ENCODE measurements around the gene PIP4K2A. TPM values are rescaled to one million over a fixed set of nuclear protein-coding genes. Genes with fewer than 3 reads are reported as not detected.

PIP4K2A gene
- total and polyA plus RNA-seq, 5 donors from 2014 or later, result 41.3 to 156 (median 55.2) TPM

DNA sequence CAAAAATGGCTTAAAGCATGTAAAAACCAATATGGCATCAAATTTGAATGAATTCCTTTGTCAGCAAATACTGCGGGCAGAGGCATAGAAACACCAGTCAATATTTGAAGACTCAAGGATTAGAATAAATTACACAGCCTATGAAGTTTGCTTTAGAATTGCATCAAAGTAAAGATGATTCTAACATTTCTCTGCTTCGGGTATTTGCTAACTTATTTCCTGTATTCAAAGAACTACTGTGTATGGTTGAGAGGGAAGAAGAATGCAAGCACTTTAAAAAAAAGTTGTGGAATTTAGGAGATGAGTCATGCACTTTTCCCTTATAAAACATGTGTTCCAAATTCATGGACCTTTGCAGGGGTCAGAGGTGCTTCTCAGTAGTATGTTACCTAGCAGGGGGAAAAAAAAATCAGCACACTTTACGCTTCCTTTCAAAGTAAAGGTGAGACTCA is 90.1 kb downstream of the PIP4K2A start:
- DNase-seq (peak in 1 of 3 donors; percentile 31), ATAC-seq (ENCODE audit: low read depth in 2 of 2) (peak; percentile 58 to 59)
- Histone ChIP-seq H3K4me1 (ENCODE audit: control insufficient read depth, insufficient read depth, low read length, poor library complexity, severe bottlenecking) (peaks cover 90% of the 10 kb centered on the region), H3K9me3 (ENCODE audit: control insufficient read depth in 2 of 2, low read length in 2 of 2) (no peaks in the 10 kb centered on the region), H3K36me3 (ENCODE audit: control insufficient read depth, insufficient read depth, low read length) (no peaks in the 10 kb centered on the region), H3K27me3 (ENCODE audit: control insufficient read depth, insufficient read depth, low read length) (no peaks in the 10 kb centered on the region), H3K4me3 (ENCODE audit: low read depth, low read length) (peak overlapping the region; percentile 51), H3K27ac (ENCODE audit: insufficient read depth, low read length, poor library complexity, severe bottlenecking) (peak overlapping the region; percentile 94)
- Mint-ChIP-seq H3K4me1 (peaks cover 56 to 97% (median 88%) of the 10 kb centered on the region in 4 donors), H3K4me3 (peak overlapping the region; percentile 18 to 59 (median 44)), H3K9me3 (no peaks in the 10 kb centered on the region), H3K27me3 (no peaks in the 10 kb centered on the region), H3K27ac (peak overlapping the region; percentile 57 to 89 (median 66)), H3K36me3 (peaks cover 12% of the 10 kb centered on the region)

DNA sequence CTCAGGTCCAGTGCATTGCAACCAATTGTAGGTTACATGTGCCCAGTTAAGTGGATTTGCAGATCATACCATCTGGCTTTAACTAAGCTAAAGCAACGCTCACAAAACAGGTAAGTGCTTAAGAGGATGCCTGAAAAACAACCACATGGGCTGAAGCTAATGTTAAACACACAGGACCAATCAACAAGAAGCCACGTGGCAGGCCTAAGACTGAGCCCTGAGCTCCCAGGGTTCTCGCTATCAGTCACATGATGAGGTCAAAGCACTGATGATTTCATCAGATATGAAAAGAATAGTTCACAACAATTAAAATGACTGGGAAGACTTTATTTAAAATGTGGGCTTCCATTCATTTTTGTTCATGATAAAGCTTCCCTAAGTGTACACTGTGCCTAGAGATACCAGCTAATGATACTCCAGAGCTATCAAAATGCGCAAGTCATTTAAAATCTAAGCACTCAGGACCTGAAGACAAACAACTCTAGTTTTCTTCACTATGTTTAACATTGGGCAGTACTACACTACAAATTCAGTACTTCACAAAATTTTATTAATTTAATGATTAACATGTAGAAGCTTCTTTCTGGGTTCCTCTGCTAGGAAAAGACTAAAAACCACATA is 90.6 kb downstream of the PIP4K2A start:
- Histone ChIP-seq H3K27me3 (ENCODE audit: control insufficient read depth, insufficient read depth, low read length) (no peaks in the 10 kb centered on the region), H3K36me3 (ENCODE audit: control insufficient read depth, insufficient read depth, low read length) (no peaks in the 10 kb centered on the region), H3K27ac (ENCODE audit: insufficient read depth, low read length, poor library complexity, severe bottlenecking) (peak overlapping the region; percentile 94), H3K4me3 (ENCODE audit: low read depth, low read length) (peak overlapping the region; percentile 51), H3K9me3 (ENCODE audit: control insufficient read depth in 2 of 2, low read length in 2 of 2) (no peaks in the 10 kb centered on the region), H3K4me1 (ENCODE audit: control insufficient read depth, insufficient read depth, low read length, poor library complexity, severe bottlenecking) (peaks cover 90% of the 10 kb centered on the region)
- Mint-ChIP-seq H3K4me1 (peaks cover 60 to 98% (median 86%) of the 10 kb centered on the region in 4 donors), H3K4me3 (peak overlapping the region; percentile 41 to 59 (median 52)), H3K27me3 (no peaks in the 10 kb centered on the region), H3K27ac (peak overlapping the region; percentile 57 to 89 (median 66)), H3K36me3 (peaks cover 12% of the 10 kb centered on the region), H3K9me3 (no peaks in the 10 kb centered on the region)
- DNase-seq (peak in 1 of 3 donors; percentile 37), ATAC-seq (ENCODE audit: low read depth in 2 of 2) (peak; percentile 45 to 47)

DNA sequence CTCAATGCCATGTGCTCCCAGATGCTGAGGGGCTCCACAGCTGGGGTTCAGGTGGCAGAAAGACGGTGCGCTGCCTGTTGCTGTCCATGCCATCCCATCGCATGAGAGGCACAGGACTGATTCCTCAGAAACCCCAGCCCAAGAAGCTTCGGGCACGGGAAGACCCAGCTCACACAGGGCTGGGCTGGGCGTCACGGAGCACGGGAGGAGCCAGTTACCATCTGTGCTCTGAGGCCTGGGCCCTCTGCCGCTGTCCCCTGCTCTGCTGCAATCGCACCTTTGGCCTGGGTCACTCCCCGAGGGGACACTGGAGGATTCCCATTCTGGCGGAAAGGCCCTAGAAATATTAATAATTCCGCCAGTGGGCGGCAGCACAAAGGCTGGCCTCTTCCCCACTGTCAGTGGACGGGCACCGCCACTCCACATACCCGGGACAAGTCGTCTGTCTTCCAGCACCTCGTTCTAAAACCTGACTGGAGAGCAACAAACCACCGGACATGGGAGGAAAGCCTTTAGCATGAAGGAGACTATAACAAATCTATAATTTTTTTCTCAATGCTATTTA is 92.1 kb downstream of the PIP4K2A start:
- Histone ChIP-seq H3K4me1 (ENCODE audit: control insufficient read depth, insufficient read depth, low read length, poor library complexity, severe bottlenecking) (peaks cover 90% of the 10 kb centered on the region), H3K36me3 (ENCODE audit: control insufficient read depth, insufficient read depth, low read length) (no peaks in the 10 kb centered on the region), H3K4me3 (ENCODE audit: low read depth, low read length) (peak overlapping the region; percentile 37), H3K27ac (ENCODE audit: insufficient read depth, low read length, poor library complexity, severe bottlenecking) (peak overlapping the region; percentile 94), H3K9me3 (ENCODE audit: control insufficient read depth in 2 of 2, low read length in 2 of 2) (no peaks in the 10 kb centered on the region), H3K27me3 (ENCODE audit: control insufficient read depth, insufficient read depth, low read length) (no peaks in the 10 kb centered on the region)
- Mint-ChIP-seq H3K4me3 (peak overlapping the region in 2 of 4 donors; percentile 39 to 59), H3K27me3 (no peaks in the 10 kb centered on the region), H3K36me3 (peaks cover 12% of the 10 kb centered on the region), H3K9me3 (no peaks in the 10 kb centered on the region), H3K27ac (peak overlapping the region; percentile 57 to 89 (median 57)), H3K4me1 (peaks cover 72 to 98% (median 87%) of the 10 kb centered on the region in 4 donors)
- no peak for ATAC-seq (ENCODE audit: low read depth in 2 of 2)
- DNase-seq, result no peak

DNA sequence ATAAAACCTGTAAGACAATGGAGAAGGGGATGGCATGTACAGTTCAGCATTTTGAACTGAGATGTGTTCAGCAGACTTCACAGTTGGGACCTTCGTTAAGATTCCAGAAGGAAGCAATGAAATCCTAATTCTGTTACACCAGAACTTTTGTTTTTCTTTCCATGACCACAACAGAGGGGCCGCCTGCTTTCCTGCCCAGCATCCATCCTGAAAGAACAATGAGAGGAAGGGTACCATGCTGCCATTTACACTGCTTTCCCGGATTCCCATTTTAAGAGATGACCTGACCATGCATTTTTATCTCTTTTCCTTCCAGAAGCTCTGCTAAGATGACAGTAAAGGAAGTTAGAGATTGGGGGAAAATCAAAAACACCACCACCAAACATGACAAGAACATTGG is 92.7 kb downstream of the PIP4K2A start:
- no peak for ATAC-seq (ENCODE audit: low read depth in 2 of 2)
- Mint-ChIP-seq H3K27me3 (no peaks in the 10 kb centered on the region), H3K27ac (peak overlapping the region; percentile 57 to 89 (median 80)), H3K36me3 (peaks cover 12% of the 10 kb centered on the region), H3K4me3 (peak overlapping the region in 3 of 4 donors; percentile 5 to 78 (median 63)), H3K4me1 (peaks cover 74 to 98% (median 86%) of the 10 kb centered on the region in 4 donors), H3K9me3 (no peaks in the 10 kb centered on the region)
- Histone ChIP-seq H3K9me3 (ENCODE audit: control insufficient read depth in 2 of 2, low read length in 2 of 2) (no peaks in the 10 kb centered on the region), H3K27ac (ENCODE audit: insufficient read depth, low read length, poor library complexity, severe bottlenecking) (peak overlapping the region; percentile 94), H3K4me1 (ENCODE audit: control insufficient read depth, insufficient read depth, low read length, poor library complexity, severe bottlenecking) (peaks cover 91% of the 10 kb centered on the region), H3K4me3 (ENCODE audit: low read depth, low read length) (no peak overlapping the region), H3K36me3 (ENCODE audit: control insufficient read depth, insufficient read depth, low read length) (no peaks in the 10 kb centered on the region), H3K27me3 (ENCODE audit: control insufficient read depth, insufficient read depth, low read length) (no peaks in the 10 kb centered on the region)
- DNase-seq, result no peak

DNA sequence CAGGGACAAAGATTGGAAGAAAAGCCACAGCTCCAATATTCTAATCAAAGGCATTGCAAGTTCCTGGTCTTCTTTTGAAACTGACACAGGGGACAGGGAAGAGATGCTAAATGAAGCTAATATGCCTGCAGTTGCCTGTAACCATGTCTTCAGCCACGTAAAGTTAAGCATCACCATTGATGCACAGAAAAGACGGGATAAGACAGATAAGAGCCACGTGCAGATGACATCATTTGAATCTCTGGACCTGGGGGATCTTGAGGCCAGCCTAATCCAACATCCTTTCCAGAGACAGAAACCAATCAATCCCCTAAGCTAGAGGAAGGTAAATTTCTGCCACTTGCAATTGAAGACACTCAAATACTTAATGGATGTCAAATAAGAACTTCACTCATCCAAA is 93.4 kb downstream of the PIP4K2A start:
- Mint-ChIP-seq H3K36me3 (peaks cover 12% of the 10 kb centered on the region), H3K9me3 (no peaks in the 10 kb centered on the region), H3K4me1 (peaks cover 75 to 98% (median 87%) of the 10 kb centered on the region in 4 donors), H3K4me3 (peak overlapping the region in 1 of 4 donors; percentile 5), H3K27ac (peak overlapping the region in 2 of 3 donors; percentile 44 to 57), H3K27me3 (no peaks in the 10 kb centered on the region)
- no peak overlapping the region for H3K4me3 ChIP-seq (ENCODE audit: low read depth, low read length)
- H3K27ac ChIP-seq (ENCODE audit: insufficient read depth, low read length, poor library complexity, severe bottlenecking), result peak overlapping the region; percentile 48
- no peaks in the 10 kb centered on the region for H3K9me3 ChIP-seq (ENCODE audit: control insufficient read depth in 2 of 2, low read length in 2 of 2)
- no peak for ATAC-seq (ENCODE audit: low read depth in 2 of 2)
- no peaks in the 10 kb centered on the region for H3K36me3 ChIP-seq (ENCODE audit: control insufficient read depth, insufficient read depth, low read length)
- DNase-seq, result no peak
- H3K4me1 ChIP-seq (ENCODE audit: control insufficient read depth, insufficient read depth, low read length, poor library complexity, severe bottlenecking), result peaks cover 91% of the 10 kb centered on the region
- no peaks in the 10 kb centered on the region for H3K27me3 ChIP-seq (ENCODE audit: control insufficient read depth, insufficient read depth, low read length)

DNA sequence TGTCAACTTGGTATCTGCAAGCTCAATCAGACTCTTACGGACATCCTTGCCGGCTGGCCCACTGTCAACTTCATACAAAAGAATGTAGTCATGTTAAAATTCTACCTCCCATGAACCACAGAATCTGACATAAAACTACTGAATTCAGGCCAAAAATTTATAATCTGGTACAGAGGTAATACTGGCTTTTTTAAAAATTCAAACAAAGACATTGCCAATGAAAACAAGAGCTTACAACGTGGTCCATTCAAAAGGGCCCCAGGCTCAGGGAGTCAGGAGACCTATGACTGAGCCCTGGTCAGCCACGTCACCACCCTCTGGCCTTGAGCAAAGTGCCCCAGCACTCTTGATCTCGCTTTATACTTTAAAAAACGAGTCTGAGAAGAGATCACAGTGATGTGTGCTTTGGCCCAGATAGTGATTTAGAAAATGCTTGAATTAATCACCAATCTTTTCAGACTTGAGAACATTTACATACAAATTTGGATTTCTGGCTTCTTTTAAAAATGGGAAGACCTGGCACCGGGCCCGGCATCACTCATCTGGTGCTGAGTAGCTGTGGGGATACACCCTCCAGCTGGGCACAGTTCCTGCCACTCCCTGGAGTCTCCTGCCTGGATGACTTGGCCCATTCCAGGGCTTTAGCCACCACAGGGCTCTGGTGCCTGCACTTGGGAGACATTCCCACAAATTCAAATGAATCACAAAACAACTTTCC is 94.1 kb downstream of the PIP4K2A start:
- no peak for DNase-seq
- no peaks in the 10 kb centered on the region for H3K27me3 ChIP-seq (ENCODE audit: control insufficient read depth, insufficient read depth, low read length)
- H3K36me3 ChIP-seq (ENCODE audit: control insufficient read depth, insufficient read depth, low read length), result no peaks in the 10 kb centered on the region
- Mint-ChIP-seq H3K27ac (peak overlapping the region; percentile 43 to 57 (median 44)), H3K4me3 (peak overlapping the region in 2 of 4 donors; percentile 11 to 32), H3K27me3 (no peaks in the 10 kb centered on the region), H3K4me1 (peaks cover 77 to 98% (median 87%) of the 10 kb centered on the region in 4 donors), H3K9me3 (no peaks in the 10 kb centered on the region), H3K36me3 (peaks cover 12% of the 10 kb centered on the region)
- H3K27ac ChIP-seq (ENCODE audit: insufficient read depth, low read length, poor library complexity, severe bottlenecking), result peak overlapping the region; percentile 48
- no peak overlapping the region for H3K4me3 ChIP-seq (ENCODE audit: low read depth, low read length)
- H3K9me3 ChIP-seq (ENCODE audit: control insufficient read depth in 2 of 2, low read length in 2 of 2), result no peaks in the 10 kb centered on the region
- no peak for ATAC-seq (ENCODE audit: low read depth in 2 of 2)
- H3K4me1 ChIP-seq (ENCODE audit: control insufficient read depth, insufficient read depth, low read length, poor library complexity, severe bottlenecking), result peaks cover 91% of the 10 kb centered on the region

DNA sequence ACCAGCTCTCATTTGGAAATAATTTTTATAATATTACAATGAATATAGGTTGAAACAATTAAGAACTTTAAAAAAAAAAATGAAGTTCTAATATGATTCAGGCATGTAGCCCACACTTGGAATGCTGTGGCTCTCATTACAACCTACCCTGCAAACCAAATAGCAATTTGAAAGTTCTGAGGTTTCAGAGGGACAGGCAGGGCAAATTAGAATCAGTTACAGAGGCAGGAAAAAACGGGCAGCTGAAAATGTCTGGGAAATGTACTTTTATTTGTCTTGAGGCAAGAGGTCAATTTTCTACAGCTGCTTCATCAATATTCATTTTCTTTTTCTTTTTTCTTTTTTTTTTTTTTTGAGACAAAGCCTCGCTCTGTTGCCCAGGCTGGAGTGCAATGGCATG is 95.3 kb downstream of the PIP4K2A start:
- Mint-ChIP-seq H3K27ac (peak overlapping the region in 1 of 3 donors; percentile 75), H3K4me3 (peak overlapping the region in 1 of 4 donors; percentile 81), H3K4me1 (peaks cover 75 to 98% (median 88%) of the 10 kb centered on the region in 4 donors), H3K36me3 (peaks cover 12% of the 10 kb centered on the region), H3K9me3 (no peaks in the 10 kb centered on the region), H3K27me3 (no peaks in the 10 kb centered on the region)
- no peak for DNase-seq
- H3K9me3 ChIP-seq (ENCODE audit: control insufficient read depth in 2 of 2, low read length in 2 of 2), result no peaks in the 10 kb centered on the region
- no peak for ATAC-seq (ENCODE audit: low read depth in 2 of 2)
- H3K4me1 ChIP-seq (ENCODE audit: control insufficient read depth, insufficient read depth, low read length, poor library complexity, severe bottlenecking), result peaks cover 91% of the 10 kb centered on the region
- no peaks in the 10 kb centered on the region for H3K27me3 ChIP-seq (ENCODE audit: control insufficient read depth, insufficient read depth, low read length)
- H3K36me3 ChIP-seq (ENCODE audit: control insufficient read depth, insufficient read depth, low read length), result no peaks in the 10 kb centered on the region
- no peak overlapping the region for H3K27ac ChIP-seq (ENCODE audit: insufficient read depth, low read length, poor library complexity, severe bottlenecking)
- no peak overlapping the region for H3K4me3 ChIP-seq (ENCODE audit: low read depth, low read length)

Measured in CD4-positive, CD25-positive, alpha-beta regulatory T cell (primary cell).